Chondrocyte (in vitro differentiated cells): ENCODE data around the gene MGST2. TPM values are rescaled to one million over a fixed set of nuclear protein-coding genes. Genes with fewer than 3 reads are reported as not detected.
A peak's percentile ranks its signal among the peaks of the same experiment; 100 is the strongest.

Experiments
- DNase-seq: peaks from one replicate; pipeline ENCODE4 v3.0.0; 2021; ENCODE audit warnings: mixed read lengths, low spot score
- H3K27ac Mint-ChIP-seq: one replicate; pipeline ENCODE4 v1.8.0; 2021; ENCODE audit warnings: mild to moderate bottlenecking, moderate library complexity, mixed read lengths; ENCODE audit not compliant: unreplicated experiment
- H3K27me3 Mint-ChIP-seq: 2 replicates; pipeline ENCODE4 v1.8.0; 2021; ENCODE audit warnings: low read depth, mixed read lengths
- H3K36me3 Mint-ChIP-seq: 2 replicates; pipeline ENCODE4 v1.8.0; 2021; ENCODE audit warnings: low read depth, mixed read lengths
- H3K4me1 Mint-ChIP-seq: 2 replicates; pipeline ENCODE4 v1.8.0; 2021; ENCODE audit warnings: low read depth, mild to moderate bottlenecking, mixed read lengths
- H3K4me3 Mint-ChIP-seq: one replicate; pipeline ENCODE4 v1.8.0; 2021; ENCODE audit warnings: mild to moderate bottlenecking, moderate library complexity, mixed read lengths; ENCODE audit not compliant: unreplicated experiment
- H3K9me3 Mint-ChIP-seq: 2 replicates; pipeline ENCODE4 v1.8.0; 2021; ENCODE audit warnings: low read depth, mixed read lengths
- total RNA-seq: library from RNA; stranded (reverse); gene quantifications from 3 replicates; pipeline ENCODE4 v1.2.1, GENCODE V29; 2021
- TF ChIP-seq, protein P1 (sequence below): fragments of 200-600 bp; sonication (generic); IDR thresholded peaks from 2 replicates; pipeline ENCODE4 v1.5.0; 2021; ENCODE audit warnings: antibody characterized with exemption, mild to moderate bottlenecking, moderate library complexity

Gene MGST2
- total RNA-seq, 1 donor from 2014 or later = 23.7 TPM

DNA sequence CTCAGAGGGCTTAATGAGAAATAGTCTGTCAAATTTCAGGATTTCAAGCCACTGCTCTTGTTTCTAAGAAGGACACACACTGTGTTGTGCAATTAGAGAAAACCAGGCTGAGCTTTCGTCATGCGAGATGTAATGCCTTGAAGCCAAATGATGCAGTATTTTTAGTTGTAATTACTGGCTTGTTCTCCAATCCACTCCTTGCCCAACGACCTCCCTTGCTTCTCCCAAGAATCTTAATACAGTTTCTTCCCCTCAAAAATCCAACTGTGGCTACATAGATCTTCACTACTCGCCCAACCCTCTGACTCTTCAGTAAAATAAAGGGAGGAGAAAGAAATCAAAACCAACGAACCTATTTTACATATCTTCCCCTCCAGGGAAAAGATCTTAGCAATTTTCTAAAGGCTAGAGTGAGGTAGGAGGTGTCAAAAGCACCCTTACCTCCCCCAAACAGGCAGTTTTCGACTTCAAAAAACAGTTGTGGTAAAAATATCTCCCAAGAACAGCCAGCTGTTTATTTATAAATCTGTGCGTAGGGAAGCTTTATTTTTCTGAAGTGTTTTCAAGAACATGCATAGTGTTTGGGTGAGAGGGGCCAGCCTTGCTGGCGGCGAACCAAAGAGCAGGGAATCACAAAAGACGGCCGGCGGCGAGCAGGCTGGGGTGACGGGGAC lies 68.7 kb downstream of the MGST2 start:
- Mint-ChIP-seq H3K27me3 (no peaks in the 10 kb centered on the region), H3K27ac (peak overlapping the region; percentile 73), H3K36me3 (no peaks in the 10 kb centered on the region), H3K9me3 (no peaks in the 10 kb centered on the region), H3K4me1 (peaks cover 18% of the 10 kb centered on the region), H3K4me3 (peak overlapping the region; percentile 77)
- DNase-seq = no peak
- TF ChIP-seq, protein P1, sequence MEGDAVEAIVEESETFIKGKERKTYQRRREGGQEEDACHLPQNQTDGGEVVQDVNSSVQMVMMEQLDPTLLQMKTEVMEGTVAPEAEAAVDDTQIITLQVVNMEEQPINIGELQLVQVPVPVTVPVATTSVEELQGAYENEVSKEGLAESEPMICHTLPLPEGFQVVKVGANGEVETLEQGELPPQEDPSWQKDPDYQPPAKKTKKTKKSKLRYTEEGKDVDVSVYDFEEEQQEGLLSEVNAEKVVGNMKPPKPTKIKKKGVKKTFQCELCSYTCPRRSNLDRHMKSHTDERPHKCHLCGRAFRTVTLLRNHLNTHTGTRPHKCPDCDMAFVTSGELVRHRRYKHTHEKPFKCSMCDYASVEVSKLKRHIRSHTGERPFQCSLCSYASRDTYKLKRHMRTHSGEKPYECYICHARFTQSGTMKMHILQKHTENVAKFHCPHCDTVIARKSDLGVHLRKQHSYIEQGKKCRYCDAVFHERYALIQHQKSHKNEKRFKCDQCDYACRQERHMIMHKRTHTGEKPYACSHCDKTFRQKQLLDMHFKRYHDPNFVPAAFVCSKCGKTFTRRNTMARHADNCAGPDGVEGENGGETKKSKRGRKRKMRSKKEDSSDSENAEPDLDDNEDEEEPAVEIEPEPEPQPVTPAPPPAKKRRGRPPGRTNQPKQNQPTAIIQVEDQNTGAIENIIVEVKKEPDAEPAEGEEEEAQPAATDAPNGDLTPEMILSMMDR = no peak

DNA sequence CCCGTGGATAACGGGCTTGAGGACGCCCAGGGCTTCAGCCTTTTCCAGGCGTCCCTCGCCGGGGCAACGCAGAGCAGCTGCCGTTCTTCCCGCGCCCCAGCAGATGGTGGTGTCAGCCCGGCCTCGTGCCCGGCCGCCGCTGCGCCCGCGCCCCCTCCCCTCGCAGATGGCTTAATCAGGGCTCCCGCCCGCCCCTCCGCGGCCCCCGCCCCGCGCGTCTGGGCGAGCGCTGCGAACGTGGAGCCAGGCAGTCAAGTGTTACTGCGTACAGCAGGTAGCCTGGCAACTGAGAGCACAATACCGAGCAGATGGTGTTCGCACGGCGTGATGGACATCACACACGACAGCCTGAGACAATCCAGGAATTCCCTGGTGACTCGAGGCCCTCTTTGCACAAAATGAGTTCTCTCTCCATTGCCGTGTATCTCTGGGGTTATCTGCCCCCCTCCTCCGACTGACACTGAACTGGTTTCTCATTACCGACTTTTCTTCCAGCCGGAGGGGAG lies 69.3 kb downstream of the MGST2 start:
- Mint-ChIP-seq H3K27ac (peak overlapping the region; percentile 79), H3K4me1 (peaks cover 18% of the 10 kb centered on the region), H3K36me3 (no peaks in the 10 kb centered on the region), H3K27me3 (no peaks in the 10 kb centered on the region), H3K9me3 (no peaks in the 10 kb centered on the region), H3K4me3 (peak overlapping the region; percentile 77)
- TF ChIP-seq, protein P1 = peak; percentile 96
- no peak for DNase-seq

DNA sequence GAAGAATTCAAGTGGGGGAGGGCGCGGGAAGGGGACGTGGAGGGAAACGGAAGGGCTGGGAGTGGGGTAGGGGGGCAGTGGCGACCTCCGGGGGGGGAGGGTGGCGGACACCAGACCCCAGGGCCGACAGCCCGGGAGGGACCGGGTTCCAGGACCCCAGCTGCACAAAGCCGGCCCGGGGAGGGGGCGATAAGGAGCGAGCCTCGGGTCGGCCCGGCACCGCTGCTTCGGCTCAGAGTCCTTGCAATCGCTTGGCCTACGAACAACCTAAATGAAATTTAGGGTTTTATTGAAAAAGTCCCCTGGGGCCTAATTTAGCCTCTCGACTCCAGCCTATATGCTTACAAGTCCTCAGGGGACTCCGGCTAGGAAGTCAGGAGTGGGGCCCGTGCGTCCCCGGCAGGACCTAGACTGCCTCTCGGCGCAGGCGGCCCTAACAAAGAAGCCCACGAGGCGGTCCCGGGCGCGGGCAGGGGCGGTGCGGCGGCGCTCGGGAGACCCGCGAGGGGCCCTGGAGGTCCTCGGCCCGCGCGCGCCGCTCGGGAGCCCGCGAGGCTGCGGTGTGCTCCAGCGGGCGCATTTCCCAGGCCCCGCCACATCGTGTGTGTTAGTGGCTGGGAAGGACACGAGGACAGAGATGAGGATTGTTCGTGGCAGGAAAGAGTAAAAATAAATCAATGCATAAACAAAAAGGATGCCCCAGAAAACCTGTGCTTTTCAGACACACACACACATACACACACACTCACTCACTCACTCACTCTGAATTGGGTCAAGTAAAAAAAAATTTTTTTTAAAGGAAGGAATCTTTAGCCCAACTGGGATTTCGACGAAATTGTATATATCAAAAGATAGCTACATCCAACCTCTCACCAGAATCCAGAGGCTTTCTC lies 70.0 kb downstream of the MGST2 start:
- H3K27ac Mint-ChIP-seq = peak overlapping the region; percentile 79
- no peaks in the 10 kb centered on the region for H3K9me3 Mint-ChIP-seq
- DNase-seq = no peak

GRCh38 chr4:139736274-139736660 lies 70.6 kb downstream of the MGST2 start:
- TF ChIP-seq, protein P1 = no peak
- Mint-ChIP-seq H3K27me3 (no peaks in the 10 kb centered on the region), H3K27ac (no peak overlapping the region), H3K9me3 (no peaks in the 10 kb centered on the region), H3K4me3 (peak overlapping the region; percentile 77), H3K4me1 (peaks cover 28% of the 10 kb centered on the region), H3K36me3 (no peaks in the 10 kb centered on the region)
- DNase-seq = no peak

More for the DNA sequence above, 70.0 kb downstream of the MGST2 start:
- H3K4me3 Mint-ChIP-seq = peak overlapping the region; percentile 77
- no peaks in the 10 kb centered on the region for H3K36me3 Mint-ChIP-seq
- no peaks in the 10 kb centered on the region for H3K27me3 Mint-ChIP-seq
- TF ChIP-seq, protein P1 = no peak
- peaks cover 23% of the 10 kb centered on the region for H3K4me1 Mint-ChIP-seq

- TF ChIP-seq, protein P1 = no peak
- no peaks in the 10 kb centered on the region for H3K9me3 Mint-ChIP-seq
- H3K27ac Mint-ChIP-seq = no peak overlapping the region
- no peak overlapping the region for H3K4me3 Mint-ChIP-seq
- H3K27me3 Mint-ChIP-seq = no peaks in the 10 kb centered on the region
- no peaks in the 10 kb centered on the region for H3K36me3 Mint-ChIP-seq
- peaks cover 28% of the 10 kb centered on the region for H3K4me1 Mint-ChIP-seq
- no peak for DNase-seq
Measured at GRCh38 chr4:139736661-139737060, 71.0 kb downstream of the MGST2 start.
